Body of pancreas (tissue), 4 donors: ENCODE results near the gene BAIAP3. TPM values are rescaled to one million over a fixed set of nuclear protein-coding genes. Genes with fewer than 3 reads are reported as not detected.
"Not testable (repeated sequence)": the region's sequence is repeated elsewhere in the genome, so short reads cannot be mapped to it uniquely, and the experiment has no call there.

Source experiments
- ATAC-seq: fragments of 150-250 bp; one replicate; pipeline ENCODE4 v1.9.1; 2016
- DNase-seq, 4 donors: peaks; one replicate each; pipeline ENCODE4 v3.0.0-alpha.2; 2019
- H3K27ac ChIP-seq, 4 donors: fragments of 200-600 bp; sonication (generic); 1 replicate in 3 of 4; 2 replicates in 1 of 4; pipeline versions ENCODE4 v1.5.1 to v1.6.1; 2016 to 2019; ENCODE audit warnings: mild to moderate bottlenecking in 1 of 4, mixed read lengths in 1 of 4, moderate library complexity in 1 of 4
- H3K27me3 ChIP-seq, 2 donors: fragments of 200-600 bp; sonication (generic); one replicate each; pipeline ENCODE4 v1.6.0; 2016; ENCODE audit warnings: mild to moderate bottlenecking in 1 of 2
- H3K36me3 ChIP-seq, 2 donors: fragments of 200-600 bp; sonication (generic); replicated peaks in 1 of 2; 2 replicates each; pipeline ENCODE4 v1.5.1; 2016; ENCODE audit warnings: low read depth in 2 of 2; ENCODE audit not compliant: insufficient read depth in 1 of 2
- H3K4me1 ChIP-seq: fragments of 200-600 bp; sonication (generic); one replicate; pipeline ENCODE4 v1.6.0; 2016
- H3K4me3 ChIP-seq, 2 donors: fragments of 200-600 bp; sonication (generic); 1 replicate in 1 of 2; 2 replicates in 1 of 2; pipeline ENCODE4 v1.5.1; 2016 to 2019
- H3K9me3 ChIP-seq, 3 donors: fragments of 200-600 bp; sonication (generic); 1 replicate in 2 of 3; 2 replicates in 1 of 3; pipeline ENCODE4 v1.5.1; 2016
- CTCF ChIP-seq, 7 experiments: fragments of 450-650 bp in 4 of 7; fragments of 200-600 bp in 3 of 7; sonication (generic) in 3 of 7; IDR thresholded peaks; one replicate each; pipeline ENCODE4 v1.5.1; 2016 to 2019; ENCODE audit warnings: antibody characterized with exemption in 7 of 7
- POLR2A ChIP-seq, 3 donors: fragments of 450-650 bp; IDR thresholded peaks; one replicate each; pipeline ENCODE4 v1.6.1; 2016; ENCODE audit warnings: antibody characterized with exemption in 3 of 3, mild to moderate bottlenecking in 2 of 3
- WGBS, 2 donors: methylation state at CpG; one replicate each; pipeline ENCODE4 v1.1.5; 2017; 5-methylcytosine and 5-hydroxymethylcytosine counted together
- intact Hi-C: fragments of 100-400 bp; cut with DNase I; formaldehyde crosslinking; loops from one replicate; pipeline ENCODE4 v1.15.1; 2023
- total RNA-seq, 2 donors: library from RNA; depleted of rRNA; stranded (reverse); fragments of >200 nt; gene quantifications; one replicate each; pipeline ENCODE4 v1.1.0, GENCODE V29; 2016

BAIAP3 gene
- total RNA-seq, 2 donors from 2014 or later: 7.0 to 20.8 TPM

GRCh38 chr16:1295465-1295864 lies 38.0 kb upstream of the BAIAP3 start:
- no peaks in the 10 kb centered on the region for H3K27me3 ChIP-seq
- 72 to 81% methylated on average over 5 of the region's 5 CpGs for WGBS, 2 donors

GRCh38 chr16:1296688-1297017 lies 36.8 kb upstream of the BAIAP3 start:
- Histone ChIP-seq H3K27ac (peak overlapping the region; percentile 59 to 83 (median 74)), H3K4me1 (peaks cover 52% of the 10 kb centered on the region)
- ATAC-seq, H3K4me3 ChIP-seq, intact Hi-C loops, H3K27me3 ChIP-seq, H3K36me3 ChIP-seq, DNase-seq, H3K9me3 ChIP-seq: not testable (repeated sequence)
- 82 to 93% methylated on average over 3 to 8 of the region's 8 CpGs for WGBS, 2 donors

More at GRCh38 chr16:1295465-1295864, 38.0 kb upstream of the BAIAP3 start:
- H3K9me3 ChIP-seq: no peaks in the 10 kb centered on the region
- H3K4me1 ChIP-seq: peaks cover 41% of the 10 kb centered on the region
- no peaks in the 10 kb centered on the region for H3K36me3 ChIP-seq
- intact Hi-C loops: no loop called here
- no peak overlapping the region for H3K4me3 ChIP-seq
- no peak overlapping the region for H3K27ac ChIP-seq
- no peak for DNase-seq
- TF ChIP-seq CTCF (IDR thresholded peaks at IDR 0.05) (no peak), POLR2A (IDR thresholded peaks at IDR 0.05) (no peak)
- ATAC-seq: no peak

- H3K9me3 ChIP-seq: no peaks in the 10 kb centered on the region
- TF ChIP-seq CTCF (IDR thresholded peaks at IDR 0.05): no peak
- peak in 1 of 3 donors; percentile 15 for TF ChIP-seq POLR2A (IDR thresholded peaks at IDR 0.05)
- H3K36me3 ChIP-seq: no peaks in the 10 kb centered on the region
- peak overlapping the region; percentile 59 to 83 (median 74) for H3K27ac ChIP-seq
- no peaks in the 10 kb centered on the region for H3K27me3 ChIP-seq
- intact Hi-C loops: no loop called here
- WGBS, 2 donors: 10 to 13% methylated on average over 6 of the region's 6 CpGs
- H3K4me1 ChIP-seq: peaks cover 54% of the 10 kb centered on the region
- no peak overlapping the region for H3K4me3 ChIP-seq
- DNase-seq (peak; percentile 47 to 76 (median 68)), ATAC-seq (peak; percentile 64)
Observed at GRCh38 chr16:1297018-1297696, 36.3 kb upstream of the BAIAP3 start.

- no peak for ATAC-seq
- 94 to 98% methylated on average over 14 of the region's 14 CpGs for WGBS, 2 donors
- Histone ChIP-seq H3K4me1 (peaks cover 58% of the 10 kb centered on the region), H3K36me3 (no peaks in the 10 kb centered on the region), H3K4me3 (no peak overlapping the region), H3K9me3 (no peaks in the 10 kb centered on the region), H3K27ac (peak overlapping the region in 2 of 4 donors; percentile 29 to 77), H3K27me3 (no peaks in the 10 kb centered on the region)
- intact Hi-C loops: no loop called here
- no peak for TF ChIP-seq CTCF (IDR thresholded peaks at IDR 0.05)
- TF ChIP-seq POLR2A (IDR thresholded peaks at IDR 0.05): no peak
- no peak for DNase-seq
Observed at GRCh38 chr16:1298406-1298805, 35.0 kb upstream of the BAIAP3 start.

GRCh38 chr16:1299012-1299867 lies 34.2 kb upstream of the BAIAP3 start:
- WGBS, 2 donors: 32 to 42% methylated on average over 23 to 31 of the region's 31 CpGs
- no peaks in the 10 kb centered on the region for H3K36me3 ChIP-seq
- no peak overlapping the region for H3K4me3 ChIP-seq
- TF ChIP-seq POLR2A (IDR thresholded peaks at IDR 0.05): peak in 2 of 3 donors; percentile 33 to 51
- no peak for TF ChIP-seq CTCF (IDR thresholded peaks at IDR 0.05)
- H3K9me3 ChIP-seq: no peaks in the 10 kb centered on the region
- peaks cover 59% of the 10 kb centered on the region for H3K4me1 ChIP-seq
- DNase-seq (peak; percentile 78 to 92 (median 84)), ATAC-seq (peak; percentile 79)
- H3K27me3 ChIP-seq: no peaks in the 10 kb centered on the region
- intact Hi-C loops: no loop called here
- H3K27ac ChIP-seq: peak overlapping the region in 3 of 4 donors; percentile 62 to 77 (median 70)
